Stimulated activated CD8-positive, alpha-beta memory T cell treated with anti-CD3 and anti-CD28 coated beads, Interleukin-12 subunit alpha, Interleukin-12 subunit beta, amount 100 ng/mL, for 24 hours (primary cell): ENCODE data around the gene IMMP2L.
"Not testable (repeated sequence)": the region's sequence is repeated elsewhere in the genome, so short reads cannot be mapped to it uniquely, and the experiment has no call there.

Experiments used
- DNase-seq: peaks from one replicate; pipeline ENCODE4 v3.0.0-alpha.2; 2020; ENCODE audit errors: extremely low read depth

Gene IMMP2L

DNA sequence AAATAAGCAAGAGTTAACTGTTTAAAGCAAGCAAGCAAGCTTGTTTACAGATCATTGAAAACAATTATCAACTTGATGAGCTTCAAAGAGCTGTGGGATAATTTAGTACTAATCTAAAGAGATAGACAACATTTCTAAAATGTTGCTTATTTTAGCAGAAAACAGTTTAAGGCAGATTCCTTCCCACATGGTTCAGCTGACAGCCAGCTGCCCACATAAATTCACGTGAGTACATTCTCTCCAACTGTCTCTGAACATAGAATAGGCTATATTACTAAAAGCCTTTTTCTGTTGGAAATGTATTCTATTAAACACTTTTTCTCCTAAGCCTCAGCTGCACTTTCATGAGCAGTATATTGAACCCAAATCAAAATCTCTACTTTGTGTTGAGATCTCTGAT, 297.3 kb downstream of the IMMP2L start:
- no peak for DNase-seq

DNA sequence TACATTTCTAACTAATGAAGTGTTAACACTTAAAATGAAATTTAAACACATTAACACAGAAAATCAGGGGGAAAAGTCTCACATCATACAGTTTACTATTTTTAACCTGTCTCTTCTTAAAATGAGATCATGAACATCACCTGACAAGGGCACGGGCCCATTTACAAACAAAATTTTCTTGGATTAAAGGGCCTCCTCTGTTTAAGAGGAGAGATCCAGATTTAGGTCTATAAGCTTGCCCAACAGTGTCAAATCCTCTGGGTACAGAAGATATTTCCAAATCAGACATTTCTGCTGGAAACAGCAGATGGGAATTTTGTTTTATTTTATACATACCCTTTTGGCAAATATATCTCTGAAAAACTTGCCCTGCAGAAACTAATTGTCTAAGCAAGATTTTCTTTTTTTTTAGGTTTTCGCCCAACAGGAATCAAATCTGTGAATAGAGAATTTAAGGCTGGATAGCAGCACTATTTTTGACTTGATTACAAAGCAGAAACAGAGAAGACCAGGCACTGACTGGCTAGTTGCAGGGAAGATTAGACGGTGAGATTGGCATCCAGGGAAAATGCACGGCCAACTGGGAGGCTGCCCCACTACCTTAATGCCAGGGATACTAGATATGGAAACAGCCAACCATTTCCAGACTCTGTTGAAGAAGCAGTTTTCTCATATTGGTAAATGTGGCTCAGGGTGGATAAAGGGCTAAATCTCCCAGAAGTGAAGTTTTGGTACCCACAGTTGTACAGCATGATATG, 298.0 kb downstream of the IMMP2L start:
- no peak for DNase-seq

GRCh38 chr7:111262293-111263116, 299.8 kb downstream of the IMMP2L start:
- DNase-seq, result no peak

GRCh38 chr7:111261496-111261895, 300.8 kb downstream of the IMMP2L start:
- no peak for DNase-seq

DNA sequence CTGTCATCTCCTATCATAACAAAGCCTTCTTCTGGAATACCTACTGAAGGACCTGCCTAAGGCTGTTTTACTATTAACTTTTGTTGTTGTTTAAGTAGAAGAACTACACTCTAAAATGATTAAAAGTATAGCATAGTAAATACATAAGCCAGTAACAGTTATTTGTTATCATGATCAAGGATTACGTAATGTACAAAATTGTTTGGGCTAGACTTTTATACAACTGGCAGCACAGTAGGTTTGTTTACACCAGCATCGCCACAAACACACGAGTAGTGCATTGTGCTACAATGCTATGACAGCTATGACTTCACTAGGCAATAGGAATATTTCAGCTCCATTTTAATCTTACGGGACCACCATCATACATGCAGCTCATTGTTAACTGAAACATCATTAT, 302.3 kb downstream of the IMMP2L start:
- DNase-seq, result no peak

GRCh38 chr7:111256391-111256790, 305.9 kb downstream of the IMMP2L start:
- no peak for DNase-seq

DNA sequence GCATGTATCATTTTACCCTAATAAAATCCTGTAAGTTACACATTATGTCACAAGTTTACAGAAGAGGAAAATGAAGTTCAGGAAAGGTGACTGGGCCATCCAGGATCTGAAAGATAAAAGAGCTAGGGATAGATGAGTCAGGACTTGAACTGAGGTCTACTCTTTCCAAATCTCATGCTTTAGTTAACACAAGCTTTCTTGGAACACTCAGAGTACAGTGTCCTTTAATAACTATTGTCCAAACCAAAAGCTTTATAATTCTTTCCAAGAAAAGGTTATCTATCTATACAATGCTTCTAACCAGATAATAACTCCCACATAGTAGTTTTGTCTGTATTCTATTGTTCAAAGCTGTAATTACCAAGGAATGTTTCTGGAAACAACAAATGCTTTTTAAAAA, 306.7 kb downstream of the IMMP2L start:
- no peak for DNase-seq

- DNase-seq, result not testable (repeated sequence)
Measured at GRCh38 chr7:111251365-111251764, 310.9 kb downstream of the IMMP2L start.

GRCh38 chr7:111249807-111250206, 312.5 kb downstream of the IMMP2L start:
- not testable (repeated sequence) for DNase-seq

- no peak for DNase-seq
Measured at GRCh38 chr7:111242141-111242755, 320.0 kb downstream of the IMMP2L start.

DNA sequence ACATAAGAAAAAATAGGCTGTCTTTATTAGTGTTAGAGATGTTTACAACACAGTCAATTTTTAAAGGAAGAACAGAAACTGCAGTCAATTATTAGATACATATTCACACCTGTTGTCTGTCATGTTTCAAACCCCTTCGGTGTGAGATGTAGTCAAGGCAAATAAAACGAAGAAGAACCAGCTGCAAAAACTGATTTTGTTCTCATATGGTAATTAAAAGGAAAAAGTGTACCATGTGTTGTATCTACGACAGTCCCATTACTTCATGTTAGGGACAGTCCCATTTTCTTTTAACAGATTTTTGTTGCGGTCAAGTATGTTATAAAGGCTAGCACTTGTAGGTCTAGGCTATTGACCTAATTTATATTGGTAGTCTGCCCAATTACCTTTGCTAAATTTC, 321.9 kb downstream of the IMMP2L start:
- DNase-seq, result no peak

- no peak for DNase-seq
Measured at GRCh38 chr7:111239437-111239836, 322.9 kb downstream of the IMMP2L start.

- no peak for DNase-seq
Measured at GRCh38 chr7:111238886-111239285, 323.4 kb downstream of the IMMP2L start.

DNA sequence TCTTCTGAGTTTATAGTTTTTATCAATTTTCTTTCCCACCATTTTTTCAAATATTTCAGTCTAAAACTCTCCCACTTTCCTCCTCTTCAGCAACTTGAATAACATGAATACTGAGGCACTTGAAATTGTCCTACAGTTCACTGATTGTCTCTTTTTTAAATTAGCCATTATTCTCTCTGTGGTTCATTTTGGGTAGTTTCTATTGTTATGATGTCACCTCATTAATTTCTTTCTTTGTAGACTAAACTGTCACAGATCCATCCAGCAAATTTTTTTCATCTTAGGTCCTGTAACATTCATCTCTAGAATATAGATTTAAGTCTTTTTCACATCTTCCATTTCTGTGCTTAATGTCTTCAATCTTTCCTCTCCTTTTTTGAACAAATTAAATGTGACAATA, 326.6 kb downstream of the IMMP2L start:
- no peak for DNase-seq

DNA sequence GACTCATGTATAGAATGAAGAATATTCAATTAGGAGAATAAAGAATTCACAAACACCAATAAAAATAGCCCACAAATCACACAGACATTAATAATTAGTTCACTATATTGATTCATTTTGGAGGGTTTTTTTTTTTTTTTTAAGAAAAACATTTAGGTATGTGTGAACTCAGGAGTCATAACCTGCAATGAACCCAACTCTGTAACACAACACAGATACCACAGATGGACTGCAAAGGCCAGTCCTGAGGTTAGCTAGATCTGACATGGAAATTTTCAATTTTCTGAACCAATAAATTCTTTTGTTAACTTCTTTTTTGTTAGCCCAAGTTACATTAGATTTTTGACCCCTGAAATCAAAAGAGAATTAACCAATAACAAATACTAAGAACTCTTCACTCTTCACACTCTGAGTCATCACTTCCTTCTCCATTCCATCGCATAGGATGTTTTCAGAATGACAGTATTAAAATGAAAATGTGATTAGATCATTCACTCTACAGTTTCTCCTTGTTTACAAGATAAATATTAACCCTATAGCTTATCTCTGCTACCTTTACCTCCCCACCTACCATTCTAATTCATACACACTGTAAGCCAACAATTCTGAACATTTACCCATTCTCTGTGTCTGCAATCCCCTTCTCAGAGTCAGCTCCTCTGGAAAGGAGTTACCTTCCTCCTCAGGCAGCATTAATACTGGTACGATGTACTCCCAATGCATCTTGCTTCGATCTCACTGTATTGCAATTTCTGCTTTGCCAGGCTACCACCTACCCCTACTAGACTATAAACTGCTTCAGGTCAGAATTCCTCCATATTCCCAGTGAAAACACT, 329.8 kb downstream of the IMMP2L start:
- no peak for DNase-seq

DNA sequence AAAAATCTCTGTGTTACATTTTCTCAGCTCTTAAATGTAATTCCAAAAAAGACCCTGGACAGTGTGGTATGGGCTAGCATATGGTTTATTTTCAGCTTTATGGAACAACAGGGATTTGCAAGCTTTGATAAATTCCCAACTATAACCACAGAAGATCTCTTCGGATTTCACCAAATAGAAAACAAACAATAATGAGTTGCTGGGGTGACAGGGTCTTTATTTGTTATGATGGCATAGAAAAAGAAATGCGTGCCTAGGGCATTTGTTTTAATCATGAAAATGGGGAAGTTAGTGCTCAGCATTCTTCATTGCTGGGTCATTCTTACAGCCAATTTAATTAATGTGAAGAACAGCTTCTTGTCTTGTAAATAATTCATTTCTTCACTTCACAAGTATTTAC, 332.4 kb downstream of the IMMP2L start:
- no peak for DNase-seq

- no peak for DNase-seq
Measured at GRCh38 chr7:111229181-111229740, 333.0 kb downstream of the IMMP2L start.

GRCh38 chr7:111228437-111228836, 333.9 kb downstream of the IMMP2L start:
- DNase-seq, result no peak

DNA sequence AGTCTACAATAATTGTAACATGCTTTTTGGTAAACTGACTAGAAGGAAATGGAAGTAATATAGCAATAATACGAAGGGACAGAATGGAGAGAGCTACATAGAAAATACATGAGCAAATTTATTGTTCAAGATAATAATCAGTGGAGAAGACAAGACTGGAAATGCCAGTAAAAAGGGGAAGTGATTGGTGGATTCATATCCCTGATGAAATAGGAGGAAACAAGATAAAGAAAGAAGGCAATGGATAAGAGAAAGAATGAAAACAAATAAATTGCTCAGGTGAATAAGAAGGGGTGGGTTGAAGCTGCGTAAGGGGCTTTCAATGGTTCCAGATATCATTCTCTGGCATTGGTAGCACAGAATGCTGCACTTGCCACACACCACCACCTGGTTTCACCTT, 335.5 kb downstream of the IMMP2L start:
- DNase-seq, result no peak

- DNase-seq, result no peak
Measured at GRCh38 chr7:111224354-111225231, 337.7 kb downstream of the IMMP2L start.
